VCaP (cell line): ENCODE data around the gene SEPSECS.
A peak's percentile ranks its signal among the peaks of the same experiment; 100 is the strongest.

Experiments
- H3K27ac ChIP-seq: fragments of 450-650 bp; 2 replicates; pipeline ENCODE4 v1.5.1; 2017
- TF ChIP-seq, protein P1 (sequence below): fragments of 450-650 bp; conservative IDR thresholded peaks from 2 replicates; pipeline ENCODE4 v1.5.1; 2017; ENCODE audit warnings: mild to moderate bottlenecking, moderate library complexity

SEPSECS gene

GRCh38 chr4:25159837-25160713, at the start of gene SEPSECS:
SEPSECS (minus strand) TSS chr4:25160449; CDS start chr4:25160369, 80 bp downstream.
- H3K27ac ChIP-seq: peak within 1 kb of the TSS; percentile 88
- TF ChIP-seq, protein P1, sequence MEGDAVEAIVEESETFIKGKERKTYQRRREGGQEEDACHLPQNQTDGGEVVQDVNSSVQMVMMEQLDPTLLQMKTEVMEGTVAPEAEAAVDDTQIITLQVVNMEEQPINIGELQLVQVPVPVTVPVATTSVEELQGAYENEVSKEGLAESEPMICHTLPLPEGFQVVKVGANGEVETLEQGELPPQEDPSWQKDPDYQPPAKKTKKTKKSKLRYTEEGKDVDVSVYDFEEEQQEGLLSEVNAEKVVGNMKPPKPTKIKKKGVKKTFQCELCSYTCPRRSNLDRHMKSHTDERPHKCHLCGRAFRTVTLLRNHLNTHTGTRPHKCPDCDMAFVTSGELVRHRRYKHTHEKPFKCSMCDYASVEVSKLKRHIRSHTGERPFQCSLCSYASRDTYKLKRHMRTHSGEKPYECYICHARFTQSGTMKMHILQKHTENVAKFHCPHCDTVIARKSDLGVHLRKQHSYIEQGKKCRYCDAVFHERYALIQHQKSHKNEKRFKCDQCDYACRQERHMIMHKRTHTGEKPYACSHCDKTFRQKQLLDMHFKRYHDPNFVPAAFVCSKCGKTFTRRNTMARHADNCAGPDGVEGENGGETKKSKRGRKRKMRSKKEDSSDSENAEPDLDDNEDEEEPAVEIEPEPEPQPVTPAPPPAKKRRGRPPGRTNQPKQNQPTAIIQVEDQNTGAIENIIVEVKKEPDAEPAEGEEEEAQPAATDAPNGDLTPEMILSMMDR: no peak

DNA sequence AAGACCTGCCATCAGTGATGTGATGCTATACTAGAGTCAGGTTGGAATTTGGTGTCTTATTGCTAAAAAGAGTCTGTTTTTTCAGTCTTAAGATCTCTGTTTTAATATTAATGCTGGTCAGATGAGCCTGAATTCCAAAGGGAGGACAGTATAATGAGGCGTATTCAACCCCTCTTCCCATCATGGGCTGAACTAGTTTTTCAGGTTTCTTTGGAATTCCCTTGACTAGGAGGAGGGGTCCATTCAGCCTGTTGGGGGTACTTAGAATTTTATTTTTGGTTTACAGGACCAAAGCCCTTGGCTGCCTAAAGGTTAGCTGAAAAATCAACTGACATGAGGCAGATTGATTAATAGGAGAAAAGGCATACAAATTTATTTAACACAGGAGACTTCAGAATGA, 49.5 kb upstream of the SEPSECS start:
- TF ChIP-seq, protein P1: no peak
- H3K27ac ChIP-seq: no peak overlapping the region

DNA sequence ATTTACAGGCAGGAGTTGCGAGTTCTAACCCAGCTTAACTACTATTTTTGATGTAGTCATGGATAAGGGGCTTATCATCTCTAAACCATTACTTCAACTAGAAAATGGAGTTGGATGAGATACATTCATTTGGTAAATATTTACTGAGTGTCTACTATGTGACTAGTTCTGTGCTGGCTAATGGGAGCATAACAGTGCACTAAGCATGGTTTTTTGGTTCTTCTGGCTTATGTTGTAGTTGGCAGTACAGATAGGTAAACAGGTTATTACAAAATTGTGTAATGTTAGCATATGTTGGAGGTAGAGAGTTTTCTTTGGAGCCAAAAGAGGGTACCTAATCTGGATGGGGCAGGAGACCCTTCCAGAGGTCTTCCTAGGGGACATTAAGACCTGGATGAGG, 47.7 kb upstream of the SEPSECS start:
- H3K27ac ChIP-seq: no peak overlapping the region
- TF ChIP-seq, protein P1: no peak

DNA sequence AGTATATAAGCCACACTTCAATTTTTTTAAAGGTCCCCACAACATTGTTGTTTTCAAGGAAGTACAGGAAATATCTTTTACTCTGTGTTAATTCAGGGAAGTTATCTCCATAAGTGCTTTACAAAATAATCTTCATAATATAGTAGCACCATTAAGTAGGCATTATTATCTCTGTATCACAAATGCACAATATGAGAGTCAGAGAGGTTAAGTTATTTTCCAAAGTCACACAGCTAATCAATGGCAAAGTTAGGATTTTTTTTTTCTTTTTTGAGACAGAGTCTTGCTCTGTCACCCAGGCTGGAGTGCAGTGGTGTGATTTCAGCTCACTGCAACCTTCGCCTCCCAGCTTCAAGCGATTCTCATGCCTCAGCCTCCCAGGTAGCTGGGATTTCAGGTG, 38.5 kb upstream of the SEPSECS start:
- TF ChIP-seq, protein P1: no peak
- H3K27ac ChIP-seq: no peak overlapping the region

DNA sequence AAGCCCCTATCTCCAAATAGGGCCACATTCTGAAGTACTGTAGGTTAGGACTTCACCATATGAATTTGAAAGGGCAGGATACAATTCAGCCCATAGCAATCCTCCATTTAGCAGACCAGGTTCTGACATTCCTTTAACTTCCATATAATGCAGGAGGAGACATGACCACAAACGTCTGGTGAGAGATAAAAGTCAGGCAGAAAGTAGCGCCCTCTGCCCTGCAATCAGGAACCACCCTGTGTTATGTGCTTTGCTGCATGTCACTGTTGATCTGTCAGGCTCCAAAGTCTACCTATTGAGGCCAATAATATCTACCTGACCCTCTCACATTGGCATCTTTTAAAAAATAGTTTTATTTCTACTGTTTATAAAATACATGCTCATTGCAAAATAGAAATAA, 30.2 kb upstream of the SEPSECS start:
- TF ChIP-seq, protein P1: no peak
- no peak overlapping the region for H3K27ac ChIP-seq

DNA sequence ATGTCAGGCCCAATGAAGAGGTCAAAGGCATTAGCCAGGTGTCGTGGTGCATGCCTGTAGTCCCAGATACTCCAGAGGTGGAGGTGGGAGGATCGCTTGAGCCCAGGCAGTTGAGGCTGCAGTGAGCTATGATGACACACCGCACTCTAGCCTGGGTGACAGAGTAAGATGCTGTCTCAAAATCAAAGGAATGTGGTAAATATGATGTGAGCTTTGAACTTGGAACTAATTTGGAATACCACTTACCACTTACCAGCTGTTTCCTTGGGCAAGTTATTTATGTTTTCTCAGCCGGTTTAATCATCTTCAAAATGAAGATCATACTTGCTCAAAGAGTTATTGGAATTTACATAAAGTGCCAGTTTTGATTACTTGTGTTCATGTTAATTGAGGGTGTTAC, 23.8 kb upstream of the SEPSECS start:
- no peak overlapping the region for H3K27ac ChIP-seq
- TF ChIP-seq, protein P1: no peak

GRCh38 chr4:25182937-25183336, 22.7 kb upstream of the SEPSECS start:
- TF ChIP-seq, protein P1: no peak
- H3K27ac ChIP-seq: no peak overlapping the region
